ENCODE measurements around the gene PITPNC1. TPM values are rescaled to one million over a fixed set of nuclear protein-coding genes. Genes with fewer than 3 reads are reported as not detected.

Gene PITPNC1
- total RNA-seq, 1 experiment from 2014 or later, result 37.5 TPM

GRCh38 chr17:67563692-67564228, 186.7 kb downstream of the PITPNC1 start:
- Histone ChIP-seq H3K4ac (ENCODE audit: low read depth, low read length) (no peak overlapping the region), H2BK12ac (ENCODE audit: insufficient read length, low read depth, low read length) (no peak overlapping the region), H3K4me2 (ENCODE audit: insufficient read depth, insufficient read length, low read length) (no peak overlapping the region), H2AK5ac (ENCODE audit: insufficient read length, low read length) (no peak overlapping the region), H4K8ac (replicated peaks; ENCODE audit: insufficient read length, low read depth, low read length) (no peak overlapping the region), H4K91ac (ENCODE audit: insufficient read length, low read depth, low read length) (no peak overlapping the region), H4K20me1 (ENCODE audit: control insufficient read depth, insufficient read depth, insufficient read length) (no peaks in the 10 kb centered on the region), H2BK15ac (ENCODE audit: low read depth, low read length) (no peak overlapping the region), H3K23ac (ENCODE audit: insufficient read length, low read depth, low read length) (no peak overlapping the region), H3K79me2 (ENCODE audit: insufficient read depth, low read length) (no peaks in the 10 kb centered on the region), H3K79me1 (ENCODE audit: insufficient read depth, low read depth, low read length, poor library complexity, severe bottlenecking) (no peaks in the 10 kb centered on the region), H3K56ac (ENCODE audit: insufficient read length, low read depth, low read length) (no peak overlapping the region), H3K9ac (ENCODE audit: extremely low read depth, insufficient read length, low read length) (no peak overlapping the region), H2BK120ac (ENCODE audit: low read depth, low read length, poor library complexity, severe bottlenecking) (no peak overlapping the region), H2BK5ac (ENCODE audit: insufficient read length, low read length) (no peak overlapping the region), H2AFZ (ENCODE audit: low read length) (no peak overlapping the region), H3T11ph (ENCODE audit: low read length) (no peak overlapping the region), H3K27ac (ENCODE audit: insufficient read length, low read depth, low read length) (no peak overlapping the region), H3K4me1 (ENCODE audit: insufficient read depth, low read length) (no peaks in the 10 kb centered on the region; the same call in 1 of the 2 replicates), H3K9me3 (ENCODE audit: control insufficient read depth, low read depth, low read length) (no peaks in the 10 kb centered on the region), H3K23me2 (ENCODE audit: insufficient read length, low read depth, low read length, poor library complexity, severe bottlenecking) (no peaks in the 10 kb centered on the region), H4K5ac (ENCODE audit: insufficient read length, low read depth, low read length) (no peak overlapping the region), H3K27me3 (ENCODE audit: insufficient read depth, low read length) (no peaks in the 10 kb centered on the region), H3K14ac (ENCODE audit: insufficient read depth, low read length) (no peak overlapping the region), H2BK20ac (ENCODE audit: low read depth, low read length, poor library complexity, severe bottlenecking) (no peak overlapping the region), H3K18ac (ENCODE audit: insufficient read length, low read depth, low read length) (no peak overlapping the region)
- H3K4me3 Mint-ChIP-seq, result no peak overlapping the region
- H3K4me1 Mint-ChIP-seq, result 0 out of 4 replicates have a peak, but pooled peaks cover 0 to 2% of the 10 kb centered on the region in 2 experiments
- H3K36me3 Mint-ChIP-seq (ENCODE audit: insufficient read depth in 1 of 3, low read depth in 3 of 3), result peaks cover 0 to 30% (median 6%) of the 10 kb centered on the region in 3 experiments; a peak in 4 of 7 replicates
- TF ChIP-seq, protein P1, sequence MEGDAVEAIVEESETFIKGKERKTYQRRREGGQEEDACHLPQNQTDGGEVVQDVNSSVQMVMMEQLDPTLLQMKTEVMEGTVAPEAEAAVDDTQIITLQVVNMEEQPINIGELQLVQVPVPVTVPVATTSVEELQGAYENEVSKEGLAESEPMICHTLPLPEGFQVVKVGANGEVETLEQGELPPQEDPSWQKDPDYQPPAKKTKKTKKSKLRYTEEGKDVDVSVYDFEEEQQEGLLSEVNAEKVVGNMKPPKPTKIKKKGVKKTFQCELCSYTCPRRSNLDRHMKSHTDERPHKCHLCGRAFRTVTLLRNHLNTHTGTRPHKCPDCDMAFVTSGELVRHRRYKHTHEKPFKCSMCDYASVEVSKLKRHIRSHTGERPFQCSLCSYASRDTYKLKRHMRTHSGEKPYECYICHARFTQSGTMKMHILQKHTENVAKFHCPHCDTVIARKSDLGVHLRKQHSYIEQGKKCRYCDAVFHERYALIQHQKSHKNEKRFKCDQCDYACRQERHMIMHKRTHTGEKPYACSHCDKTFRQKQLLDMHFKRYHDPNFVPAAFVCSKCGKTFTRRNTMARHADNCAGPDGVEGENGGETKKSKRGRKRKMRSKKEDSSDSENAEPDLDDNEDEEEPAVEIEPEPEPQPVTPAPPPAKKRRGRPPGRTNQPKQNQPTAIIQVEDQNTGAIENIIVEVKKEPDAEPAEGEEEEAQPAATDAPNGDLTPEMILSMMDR (conservative IDR thresholded peaks at IDR 0.05), result no peak
- peaks cover 0 to 2% of the 10 kb centered on the region in 2 experiments; a peak in 1 of 5 replicates for H3K9me3 Mint-ChIP-seq
- DNase-seq, result no peak
- no peak overlapping the region for H3K27ac Mint-ChIP-seq
- no peaks in the 10 kb centered on the region for H3K27me3 Mint-ChIP-seq (ENCODE audit: low read depth)

Measured in H9 (cell line).